Osteoblast (primary cell): ENCODE data around the gene VSTM2B. TPM values are rescaled to one million over a fixed set of nuclear protein-coding genes. Genes with fewer than 3 reads are reported as not detected.
"Not testable (repeated sequence)": the region's sequence is repeated elsewhere in the genome, so short reads cannot be mapped to it uniquely, and the experiment has no call there.

Source experiments
- DNase-seq: peaks from one replicate; pipeline ENCODE4 v3.0.0; 2011; ENCODE audit warnings: low spot score, mixed read lengths; ENCODE audit not compliant: insufficient read length; ENCODE audit errors: missing footprints
- H2AFZ ChIP-seq: 2 replicates; pipeline ENCODE4 v1.6.0; 2011; ENCODE audit warnings: mild to moderate bottlenecking, low read length
- H3K27ac ChIP-seq: 2 replicates; pipeline ENCODE4 v1.5.1; 2011; ENCODE audit warnings: mild to moderate bottlenecking, low read depth, low read length, moderate library complexity
- H3K27me3 ChIP-seq: 2 replicates; pipeline ENCODE4 v1.6.0; 2012; ENCODE audit warnings: mild to moderate bottlenecking, control low read depth, inconsistent platforms, low read length, moderate library complexity; ENCODE audit not compliant: insufficient read depth
- H3K36me3 ChIP-seq: 2 replicates; pipeline ENCODE4 v1.5.1; 2011; ENCODE audit warnings: mild to moderate bottlenecking, low read length, control low read depth, moderate library complexity; ENCODE audit not compliant: insufficient read depth
- H3K4me1 ChIP-seq: 2 replicates; pipeline ENCODE4 v1.5.1; 2011; ENCODE audit warnings: mild to moderate bottlenecking, low read length, control low read depth, moderate library complexity; ENCODE audit not compliant: insufficient read depth
- H3K4me2 ChIP-seq: 2 replicates; pipeline ENCODE4 v1.6.0; 2011; ENCODE audit warnings: mild to moderate bottlenecking, low read length; ENCODE audit not compliant: insufficient read depth
- H3K4me3 ChIP-seq: fragments of 200-600 bp; sonication (generic); 3 replicates; pipeline ENCODE4 v1.5.1; 2012; ENCODE audit warnings: mild to moderate bottlenecking, low read length, inconsistent platforms; ENCODE audit not compliant: insufficient read depth
- H3K79me2 ChIP-seq: 2 replicates; pipeline ENCODE4 v1.6.0; 2012; ENCODE audit warnings: mild to moderate bottlenecking, low read length, control low read depth, inconsistent platforms; ENCODE audit not compliant: insufficient read depth
- H3K9me3 ChIP-seq: 2 replicates; pipeline ENCODE4 v1.5.1; 2011; ENCODE audit warnings: low read depth, low read length, control low read depth
- H4K20me1 ChIP-seq: 2 replicates; pipeline ENCODE4 v1.6.0; 2012; ENCODE audit warnings: mild to moderate bottlenecking, low read length, control low read depth; ENCODE audit not compliant: insufficient read depth
- CTCF ChIP-seq: IDR thresholded peaks from 2 replicates; pipeline ENCODE4 v1.5.1; 2011; ENCODE audit warnings: mild to moderate bottlenecking, low read depth, low read length, moderate library complexity; ENCODE audit errors: extremely low read depth
- total RNA-seq: library from RNA; depleted of rRNA; stranded (reverse); fragments of >200 nt; gene quantifications from 2 replicates; pipeline ENCODE4 v1.2.3, GENCODE V29; 2012

VSTM2B gene
- total RNA-seq, 1 donor: not detected

GRCh38 chr19:29554149-29554548, 28.4 kb downstream of the VSTM2B start:
- TF ChIP-seq CTCF: no peak
- Histone ChIP-seq H4K20me1 (no peaks in the 10 kb centered on the region), H3K4me3 (no peak overlapping the region), H2AFZ (no peak overlapping the region), H3K27ac (no peak overlapping the region), H3K4me1 (no peaks in the 10 kb centered on the region), H3K9me3 (no peaks in the 10 kb centered on the region), H3K36me3 (no peaks in the 10 kb centered on the region), H3K4me2 (no peak overlapping the region), H3K79me2 (no peaks in the 10 kb centered on the region), H3K27me3 (no peaks in the 10 kb centered on the region)
- no peak for DNase-seq

GRCh38 chr19:29559110-29559509, 33.3 kb downstream of the VSTM2B start:
- not testable (repeated sequence) for H3K79me2 ChIP-seq, H3K27me3 ChIP-seq, H3K4me3 ChIP-seq, H3K27ac ChIP-seq, DNase-seq, H3K4me2 ChIP-seq, H3K36me3 ChIP-seq, H3K9me3 ChIP-seq, H2AFZ ChIP-seq, H3K4me1 ChIP-seq, H4K20me1 ChIP-seq

- TF ChIP-seq CTCF: no peak
- Histone ChIP-seq H3K79me2 (no peaks in the 10 kb centered on the region), H3K4me3 (no peak overlapping the region), H3K4me2 (no peak overlapping the region), H3K27me3 (no peaks in the 10 kb centered on the region), H2AFZ (no peak overlapping the region), H3K4me1 (no peaks in the 10 kb centered on the region), H3K9me3 (no peaks in the 10 kb centered on the region), H3K36me3 (no peaks in the 10 kb centered on the region), H4K20me1 (no peaks in the 10 kb centered on the region), H3K27ac (no peak overlapping the region)
- DNase-seq: no peak
Observed at GRCh38 chr19:29559743-29560142, 33.9 kb downstream of the VSTM2B start.

- H4K20me1 ChIP-seq: no peaks in the 10 kb centered on the region
Observed at GRCh38 chr19:29560313-29561075, 34.7 kb downstream of the VSTM2B start.

More at GRCh38 chr19:29560313-29561075, 34.7 kb downstream of the VSTM2B start:
- Histone ChIP-seq H3K79me2 (no peaks in the 10 kb centered on the region), H3K4me3 (no peak overlapping the region), H3K4me1 (no peaks in the 10 kb centered on the region), H3K9me3 (no peaks in the 10 kb centered on the region), H2AFZ (no peak overlapping the region), H3K27me3 (no peaks in the 10 kb centered on the region), H3K4me2 (no peak overlapping the region), H3K36me3 (no peaks in the 10 kb centered on the region), H3K27ac (no peak overlapping the region)
- no peak for DNase-seq
- TF ChIP-seq CTCF: no peak
